NCI-H2107 treated with DMSO at 0.1 percent for 48 hours (cell line): Measurements from ENCODE around the gene GYPE.
"Not testable (repeated sequence)": the region's sequence is repeated elsewhere in the genome, so short reads cannot be mapped to it uniquely, and the experiment has no call there.

Experiments
- DNase-seq: peaks from one replicate; lab custom pipeline; 2025; ENCODE audit not compliant: unreplicated experiment; lab: John Stamatoyannopoulos, UW

The GYPE gene

DNA sequence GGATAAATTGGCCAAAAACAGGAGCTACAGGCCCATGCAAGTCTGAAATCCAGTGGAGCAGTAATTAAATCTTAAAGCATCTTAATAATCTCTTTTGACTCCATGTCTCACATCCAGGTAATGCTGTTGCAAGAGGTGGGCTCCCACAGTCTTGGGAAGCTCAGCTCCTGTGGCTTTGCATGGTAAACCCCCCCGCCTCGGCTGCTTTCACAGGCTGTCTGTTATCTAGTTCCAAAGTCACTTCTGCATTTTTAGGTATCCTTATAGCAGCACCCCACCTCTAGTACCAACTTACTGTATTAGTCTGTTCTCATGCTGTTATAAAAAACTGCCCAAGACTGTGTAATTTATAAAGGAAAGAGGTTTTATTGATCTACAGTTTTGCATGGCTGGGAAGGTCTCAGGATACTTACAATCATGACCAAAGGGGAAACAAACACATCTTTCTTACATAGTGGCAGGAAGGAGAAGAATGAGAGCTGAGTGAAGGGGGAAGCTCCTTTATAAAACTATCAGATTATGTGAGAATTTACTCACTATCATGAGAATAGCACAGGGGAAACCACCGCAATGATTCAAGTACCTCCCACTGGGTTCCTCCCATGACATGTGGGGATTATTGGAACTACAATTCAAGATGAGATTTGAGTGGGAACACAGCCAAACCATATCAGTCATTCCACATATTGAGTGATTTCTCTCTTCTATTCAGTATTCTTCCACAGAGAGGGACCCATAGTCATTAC lies 34.7 kb downstream of the GYPE start:
- not testable (repeated sequence) for DNase-seq

DNA sequence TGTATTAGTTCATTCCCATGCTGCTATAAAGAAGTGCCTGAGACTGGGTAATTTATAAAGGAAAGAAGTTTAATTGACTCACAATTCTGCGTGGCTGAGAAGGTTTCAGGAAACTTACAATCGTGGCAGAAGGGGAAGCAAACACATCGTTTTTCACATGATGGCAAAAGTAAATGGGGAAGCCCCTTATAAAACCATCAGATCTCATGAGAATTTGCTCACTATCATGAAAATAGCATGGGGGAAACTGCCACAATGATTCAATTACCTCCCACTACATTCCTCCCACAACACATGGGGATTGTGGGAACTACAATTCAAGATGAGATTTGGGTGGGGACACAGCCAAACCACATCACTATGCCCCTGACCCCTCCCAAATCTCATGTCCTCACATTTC lies 35.4 kb downstream of the GYPE start:
- not testable (repeated sequence) for DNase-seq

DNA sequence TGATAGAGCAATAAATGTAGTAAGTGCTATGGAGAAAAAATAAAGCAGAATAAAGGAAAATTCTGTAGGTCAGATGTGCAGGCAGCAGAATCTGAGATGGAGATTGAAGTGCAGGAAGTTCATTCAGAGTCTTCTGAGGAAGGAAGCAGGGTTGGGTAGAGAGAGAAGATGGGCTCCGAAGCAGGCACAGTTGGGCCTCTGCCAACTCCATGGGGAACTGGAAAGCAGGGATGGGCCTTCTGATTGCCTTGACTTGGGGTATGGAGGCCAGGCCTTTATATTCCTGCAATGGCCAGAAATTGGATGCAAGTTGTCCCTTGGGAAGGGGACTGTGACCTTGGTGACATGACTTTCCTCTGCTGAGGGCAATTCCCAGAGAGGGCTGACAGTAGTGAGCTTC lies 42.6 kb downstream of the GYPE start:
- not testable (repeated sequence) for DNase-seq

DNA sequence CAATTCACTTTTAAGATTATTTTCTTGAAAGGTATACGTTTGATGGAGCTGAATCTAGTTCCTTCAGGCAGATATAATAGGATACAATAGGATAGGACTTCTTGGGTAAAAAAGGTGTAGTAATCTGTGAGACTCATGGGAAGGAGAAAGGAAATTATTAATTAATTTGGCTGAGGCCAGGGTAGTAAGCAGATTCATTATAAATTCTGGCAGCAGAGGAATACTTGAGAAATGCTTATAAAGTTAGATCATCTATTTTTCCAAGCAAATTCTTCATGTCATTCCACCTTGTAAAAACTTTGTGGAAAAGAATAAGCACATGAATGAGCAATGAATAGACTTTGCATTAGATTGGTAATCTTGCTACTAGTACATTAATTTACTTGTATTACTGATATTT lies 46.9 kb downstream of the GYPE start:
- DNase-seq: no peak

DNA sequence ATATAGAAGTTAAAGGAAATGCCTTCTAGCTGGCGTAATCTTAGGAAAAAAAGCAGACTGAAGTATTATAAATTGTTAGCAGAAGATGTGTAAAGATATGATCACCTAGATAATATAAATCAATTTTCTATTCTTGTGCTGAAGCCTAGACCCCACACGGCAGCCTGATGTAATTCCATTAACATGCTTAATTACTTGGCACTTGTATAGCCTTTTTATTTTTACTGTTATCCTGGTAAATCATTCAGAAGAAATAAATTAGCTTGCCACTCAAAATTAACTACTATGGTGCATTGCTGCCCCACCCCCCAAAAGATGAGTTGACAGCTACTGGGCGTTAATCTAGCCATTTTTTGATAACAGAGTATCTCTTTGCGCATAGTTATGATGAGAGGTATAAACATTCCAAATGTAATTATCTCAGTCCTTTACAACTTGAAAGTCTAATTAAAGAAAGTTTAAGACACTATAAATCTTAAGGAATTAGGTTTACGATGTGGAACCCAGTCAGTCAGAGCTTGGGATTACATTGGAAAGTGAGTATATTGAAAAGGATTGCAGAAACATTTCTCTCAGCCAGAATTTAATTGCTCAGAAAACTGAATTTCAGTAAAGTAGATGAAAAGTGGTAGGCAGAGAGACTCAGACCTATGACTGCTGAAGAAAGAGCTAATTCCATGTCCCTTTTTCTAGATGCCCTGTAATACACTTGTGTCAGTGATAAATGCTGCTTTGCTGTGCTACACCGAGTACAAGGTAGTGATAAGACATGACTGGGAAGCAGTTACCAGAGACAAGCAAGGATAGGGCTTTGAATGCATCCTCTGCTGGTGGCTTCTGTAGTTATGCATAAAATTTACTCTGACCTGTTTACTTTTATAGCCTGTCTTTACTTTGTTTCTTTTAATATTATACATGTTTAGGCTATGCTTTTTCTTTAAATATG lies 47.7 kb downstream of the GYPE start:
- DNase-seq: not testable (repeated sequence)

DNA sequence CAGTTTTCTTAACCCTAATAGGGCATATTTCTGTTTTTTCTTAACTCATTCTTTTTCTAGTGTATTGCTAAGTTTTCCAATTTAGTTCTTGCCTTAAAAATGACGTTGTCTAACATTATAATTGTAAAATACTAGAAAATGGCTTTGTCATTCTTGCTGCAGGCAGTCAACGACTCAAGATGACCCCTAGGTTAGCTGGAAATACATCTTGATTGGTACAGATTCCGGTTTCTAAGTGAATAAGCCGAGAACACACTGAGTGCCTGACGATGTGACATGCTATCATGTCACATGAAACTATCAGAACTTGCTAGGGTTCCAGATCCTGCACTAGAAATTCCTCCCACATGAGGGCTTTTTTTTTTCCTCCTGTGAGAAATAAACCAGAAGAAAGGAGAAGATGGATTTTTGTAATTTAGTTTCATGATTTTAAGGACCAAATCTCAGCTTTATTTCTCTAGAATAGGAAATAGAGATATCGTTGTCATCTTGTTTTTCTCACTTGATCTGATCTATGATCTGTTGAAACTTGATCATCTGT lies 49.3 kb downstream of the GYPE start:
- not testable (repeated sequence) for DNase-seq

DNA sequence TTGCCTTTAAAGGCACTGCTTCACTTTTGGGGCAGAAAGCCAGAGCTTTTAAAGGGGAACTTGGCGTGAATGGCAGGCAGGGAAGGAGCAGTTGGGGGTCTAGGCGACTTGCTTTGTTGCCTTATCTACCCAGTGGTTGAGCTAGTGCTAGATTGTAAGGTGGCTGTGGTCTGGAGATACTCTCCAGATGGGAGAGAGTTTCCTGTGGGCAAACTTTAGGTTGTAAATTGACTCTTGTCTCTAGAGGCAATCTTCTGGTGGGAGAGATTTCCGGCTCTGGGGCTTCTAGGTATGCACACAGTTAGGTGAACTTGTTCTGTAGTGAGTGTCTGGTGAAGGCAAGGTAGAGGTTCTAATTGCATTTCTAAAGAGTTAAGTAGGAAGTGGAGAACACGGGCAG lies 50.7 kb downstream of the GYPE start:
- not testable (repeated sequence) for DNase-seq

DNA sequence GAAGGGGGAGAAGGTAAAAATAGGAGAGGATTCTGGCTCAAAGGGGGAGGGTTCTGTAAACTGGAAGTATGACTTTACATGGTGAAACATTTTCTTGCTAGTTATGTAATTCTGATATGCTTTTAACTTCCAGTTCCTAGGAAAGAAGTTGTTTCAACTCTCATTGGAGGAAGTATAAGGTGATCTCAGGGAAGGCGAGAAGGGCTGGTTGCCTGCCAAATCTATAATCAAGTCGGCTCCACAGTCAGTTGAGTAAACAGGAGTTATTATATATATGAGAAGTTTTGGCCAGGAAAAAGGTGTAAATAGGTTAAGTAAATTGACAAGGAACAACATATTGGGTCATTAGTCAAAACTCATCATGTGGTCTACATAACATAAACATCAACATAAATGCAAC lies 56.1 kb downstream of the GYPE start:
- not testable (repeated sequence) for DNase-seq

DNA sequence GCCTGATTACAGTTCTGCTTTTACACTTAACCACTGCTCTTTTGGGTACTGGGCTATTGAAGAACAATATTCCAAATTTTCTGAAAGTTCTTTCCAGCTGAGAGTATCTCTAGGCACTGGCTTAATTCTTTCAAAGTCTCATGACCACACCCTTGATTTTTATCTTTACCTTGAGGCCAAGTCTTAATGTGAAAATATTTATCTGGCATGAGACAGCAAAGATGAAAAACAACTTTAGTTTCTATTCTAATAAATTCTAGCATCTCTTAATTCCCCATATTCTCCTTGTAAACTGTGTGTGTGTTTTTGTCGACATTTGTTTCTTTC lies 61.9 kb downstream of the GYPE start:
- not testable (repeated sequence) for DNase-seq

DNA sequence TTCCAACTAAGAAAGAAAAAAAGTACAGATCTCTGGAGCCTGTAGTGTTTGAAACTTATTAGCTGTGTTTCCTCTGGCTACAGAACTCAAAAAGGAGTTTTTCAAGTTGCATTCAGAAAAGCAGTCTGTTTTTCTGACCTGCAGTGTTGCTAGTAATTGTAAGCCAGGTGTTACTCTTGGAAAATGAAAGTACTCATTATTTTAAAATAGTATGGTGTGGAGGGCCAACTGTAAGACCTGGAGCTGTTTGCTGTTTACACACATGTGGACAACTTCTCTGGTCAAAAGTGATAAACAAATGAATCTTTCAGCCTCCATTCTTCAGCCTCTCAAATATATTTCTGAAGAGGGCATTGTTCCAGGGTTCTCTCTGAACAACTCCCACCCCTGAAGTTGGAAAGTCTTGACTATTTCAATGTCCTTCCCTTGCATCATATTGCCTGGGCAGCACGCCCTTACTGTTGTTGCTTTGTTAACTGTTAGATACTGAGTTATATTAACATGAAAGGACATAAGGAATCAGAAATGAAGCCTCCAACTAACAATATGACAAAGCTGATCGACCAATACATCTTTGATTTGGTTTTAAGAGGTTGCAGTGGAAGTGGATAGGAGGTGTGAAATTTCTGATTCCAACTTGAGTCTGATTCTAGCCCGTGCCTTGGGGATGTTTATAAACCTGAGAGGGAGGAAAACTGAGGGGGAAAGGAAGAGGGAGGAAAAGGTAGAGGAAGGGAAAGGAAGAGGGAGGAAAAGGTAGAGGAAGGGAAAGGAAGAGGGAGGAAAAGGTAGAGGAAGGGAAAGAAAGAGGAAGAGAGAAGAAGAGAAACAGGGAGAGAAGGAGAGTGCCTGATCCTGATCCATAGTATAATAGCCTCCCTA lies 62.5 kb downstream of the GYPE start:
- DNase-seq: not testable (repeated sequence)

DNA sequence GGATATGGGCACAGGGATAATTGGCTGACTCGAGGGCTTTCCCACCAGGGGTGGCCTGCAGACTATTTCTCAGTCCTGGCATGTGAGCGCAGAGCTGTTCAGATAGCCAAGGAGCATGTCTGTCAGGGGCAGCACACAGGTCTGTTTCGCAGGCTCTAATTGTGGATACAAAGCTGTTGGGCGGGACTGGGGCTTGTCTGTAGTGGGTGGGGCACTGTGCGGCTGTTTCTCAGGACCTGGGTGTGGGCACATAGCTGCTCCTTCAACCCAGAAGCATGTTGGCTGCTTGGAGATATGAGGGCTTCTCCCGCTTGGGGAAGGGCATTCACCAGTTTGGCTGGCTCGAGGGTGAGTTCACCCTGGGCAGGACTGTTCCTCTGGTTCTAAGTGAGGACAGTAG lies 65.9 kb downstream of the GYPE start:
- DNase-seq: not testable (repeated sequence)

DNA sequence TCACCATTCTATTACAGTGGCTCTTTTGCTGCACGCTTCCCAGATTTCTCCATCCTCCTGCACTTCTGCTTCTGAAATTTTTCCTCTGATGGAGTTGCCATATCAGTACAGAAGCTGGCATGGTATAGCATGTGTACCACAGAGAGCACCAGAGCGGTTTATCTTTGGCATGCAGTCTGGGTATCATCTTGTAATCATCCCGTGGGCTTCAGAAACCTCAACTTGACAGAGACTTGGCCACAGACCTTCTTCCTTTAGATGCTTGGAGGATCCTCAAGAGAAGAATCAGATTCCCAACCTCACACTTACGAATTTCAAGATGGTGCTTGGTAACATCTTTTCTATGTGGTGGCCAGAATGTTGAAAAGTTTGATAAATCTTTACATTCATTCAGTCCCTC lies 71.2 kb downstream of the GYPE start:
- DNase-seq: not testable (repeated sequence)

DNA sequence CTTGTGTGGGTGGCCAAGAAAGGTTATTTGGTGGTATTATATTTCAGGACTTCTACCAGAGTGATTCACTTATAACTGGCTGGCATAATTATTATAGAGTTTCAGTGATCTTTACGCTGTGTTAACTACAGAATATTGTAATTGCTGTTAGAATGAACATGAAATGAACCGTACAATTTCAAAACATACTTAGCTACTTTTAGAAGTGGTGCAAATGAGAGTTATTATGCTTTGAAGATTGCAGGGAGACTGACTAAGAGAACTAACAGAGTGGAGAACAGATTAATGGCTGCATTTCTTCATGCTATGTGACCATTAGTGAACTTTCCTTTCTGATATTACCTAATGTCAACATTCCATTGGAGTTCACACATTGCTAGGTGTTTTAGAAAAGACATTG lies 71.7 kb downstream of the GYPE start:
- DNase-seq: not testable (repeated sequence)

DNA sequence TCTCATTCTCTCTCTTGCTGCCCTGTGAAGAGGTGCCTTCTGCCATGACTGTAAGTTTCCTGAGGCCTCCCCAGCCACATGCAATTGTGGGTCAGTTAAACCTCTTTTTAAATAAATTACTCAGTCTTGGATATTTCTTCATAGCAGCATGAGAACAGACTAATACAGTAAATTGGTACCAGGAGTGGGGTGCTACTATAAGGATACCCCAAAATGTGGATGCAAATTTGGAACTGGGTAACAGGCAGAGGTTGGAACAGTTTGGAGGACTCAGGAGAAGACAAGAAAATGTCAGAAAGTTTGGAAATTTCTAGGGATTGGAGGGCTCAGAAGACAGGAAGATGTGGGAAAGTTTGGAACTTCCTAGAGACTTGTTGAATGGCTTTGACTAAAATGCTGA lies 74.8 kb downstream of the GYPE start:
- DNase-seq: not testable (repeated sequence)

DNA sequence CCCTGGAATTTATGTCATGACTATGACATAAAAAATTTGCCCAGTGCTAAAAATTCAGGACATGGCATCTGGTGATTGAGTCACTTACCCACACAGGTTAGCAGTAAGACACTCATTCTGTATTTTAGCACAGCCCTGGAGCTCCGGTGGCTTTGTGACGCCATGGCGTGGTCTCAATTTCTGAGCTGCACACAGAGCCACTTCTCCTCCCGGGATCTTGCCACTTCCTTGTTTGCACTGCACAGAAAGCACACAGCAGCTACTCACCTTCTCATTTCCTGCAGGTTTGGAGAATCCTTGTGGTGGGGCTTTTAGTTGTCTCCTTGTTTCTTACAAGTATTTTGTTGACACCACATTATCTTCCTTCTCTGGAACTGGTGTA lies 76.1 kb downstream of the GYPE start:
- not testable (repeated sequence) for DNase-seq
